Stimulated activated CD4-positive, alpha-beta T cell treated with anti-CD3 and anti-CD28 coated beads, Interleukin-12 subunit alpha, Interleukin-12 subunit beta, amount 100 ng/mL, for 24 hours (primary cell): ENCODE results near the gene PLA2G2D.

Experiments
- DNase-seq, 2 experiments: peaks; one replicate each; pipeline ENCODE4 v3.0.0-alpha.2; 2020; ENCODE audit warnings: low read depth in 2 of 2

PLA2G2D gene

DNA sequence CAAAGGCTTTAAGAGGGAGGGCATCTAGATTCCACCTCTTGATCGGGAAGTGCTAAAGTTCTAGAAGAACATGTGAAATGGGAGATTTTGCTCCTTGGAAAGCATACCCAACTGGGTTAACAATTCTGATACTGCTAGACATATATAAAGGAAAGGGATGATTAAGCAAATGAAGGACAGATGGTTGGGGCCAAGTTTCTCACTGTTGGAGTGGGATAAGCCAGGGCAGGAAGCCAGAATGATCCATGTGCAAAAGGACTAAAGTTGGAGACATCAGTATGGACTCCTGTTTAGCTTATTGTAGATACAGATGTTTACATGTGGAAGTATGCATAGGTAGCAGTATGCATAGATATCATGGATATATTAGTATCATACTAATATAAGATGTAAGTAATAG lies 32.5 kb downstream of the PLA2G2D start:
- DNase-seq: no peak

DNA sequence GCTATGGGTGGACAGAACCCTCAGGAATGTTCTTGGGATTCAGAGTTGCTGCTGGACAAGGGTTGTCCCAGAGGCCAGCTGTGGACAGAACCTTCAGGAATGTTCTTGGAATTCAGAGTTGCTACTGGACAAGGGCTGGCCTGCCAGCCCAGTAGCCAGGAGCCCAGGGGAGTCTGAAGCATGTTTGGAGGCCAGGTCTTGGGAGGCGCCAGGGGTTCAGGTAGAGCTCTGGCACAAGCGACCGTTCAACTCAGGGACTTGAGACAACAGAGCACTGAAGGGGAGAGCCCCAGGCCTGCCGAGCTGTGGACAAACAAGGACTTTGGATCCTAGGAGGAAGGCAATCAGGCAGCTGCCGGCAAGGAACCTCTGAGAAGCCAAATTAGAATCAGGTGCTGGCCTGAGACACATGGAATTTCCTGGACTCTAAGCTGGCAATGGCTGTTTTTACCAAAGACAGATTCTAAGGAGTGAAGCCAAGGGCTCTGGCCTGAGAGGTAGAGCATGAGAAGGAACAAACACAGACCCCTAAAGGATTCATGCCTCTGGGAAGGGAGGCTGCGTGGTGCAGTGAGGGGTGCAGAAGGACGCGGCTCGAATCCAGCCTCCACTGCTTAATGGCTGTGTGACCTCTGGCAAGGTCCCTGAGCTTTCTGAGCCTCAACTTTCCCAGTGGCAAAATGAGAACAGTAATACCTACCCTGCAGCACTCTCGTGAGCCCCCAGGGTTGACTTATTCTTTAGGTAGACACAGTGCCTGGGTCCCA lies 36.0 kb downstream of the PLA2G2D start:
- DNase-seq: no peak

DNA sequence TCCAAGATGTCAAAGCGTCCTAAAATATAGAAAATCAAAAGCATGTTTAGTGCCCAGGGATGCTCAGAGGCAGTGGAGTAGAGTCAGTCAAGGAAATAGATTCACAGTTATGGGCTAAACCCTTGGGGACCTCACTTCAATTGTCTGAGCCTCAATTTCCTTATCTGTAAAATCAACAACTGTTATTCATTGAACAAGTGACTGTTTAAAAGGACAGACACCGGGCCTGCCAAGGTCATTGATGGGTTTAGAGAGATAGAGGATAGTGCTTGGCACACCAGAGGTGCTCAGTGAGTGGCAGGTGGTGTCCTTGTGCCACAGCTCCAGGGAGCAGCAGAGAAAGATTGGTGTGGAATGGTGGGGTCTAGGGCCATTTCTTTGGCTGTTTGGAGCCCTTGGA lies 36.6 kb downstream of the PLA2G2D start:
- DNase-seq: no peak

GRCh38 chr1:20081353-20081810 lies 38.0 kb downstream of the PLA2G2D start:
- DNase-seq: no peak

- no peak for DNase-seq
Observed at GRCh38 chr1:20080441-20081352, 38.6 kb downstream of the PLA2G2D start.

DNA sequence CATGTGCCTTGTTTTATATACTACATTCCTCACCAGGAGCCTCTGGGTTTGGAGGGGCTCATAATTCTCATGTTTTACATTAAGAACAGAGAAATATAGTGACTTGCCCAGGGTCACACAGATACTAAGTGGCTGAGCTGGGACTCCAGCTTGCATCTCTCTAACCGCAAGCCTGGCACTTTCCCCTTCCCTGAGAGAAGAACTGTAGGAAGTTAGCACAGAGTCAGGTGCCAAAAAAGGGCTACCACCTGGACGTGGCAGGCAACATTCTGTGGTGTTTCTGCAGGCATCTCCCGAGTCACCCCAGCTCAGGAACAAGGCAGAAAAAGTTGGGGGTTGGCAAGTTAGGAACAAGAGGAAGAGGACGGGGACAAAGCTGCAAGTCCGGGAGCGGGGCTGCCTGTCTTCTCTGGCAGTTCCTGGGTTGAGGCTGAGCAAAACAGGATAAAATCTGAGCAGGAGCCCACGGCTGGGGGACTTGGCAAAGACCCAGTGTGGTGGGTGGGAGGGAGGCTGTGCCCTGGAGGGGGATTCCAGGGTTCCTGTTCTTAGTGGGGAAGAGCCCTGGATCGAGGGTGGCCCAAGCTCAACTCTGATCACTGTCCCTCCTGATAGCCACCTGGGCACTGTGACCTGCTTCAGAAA lies 39.6 kb downstream of the PLA2G2D start:
- DNase-seq: no peak

DNA sequence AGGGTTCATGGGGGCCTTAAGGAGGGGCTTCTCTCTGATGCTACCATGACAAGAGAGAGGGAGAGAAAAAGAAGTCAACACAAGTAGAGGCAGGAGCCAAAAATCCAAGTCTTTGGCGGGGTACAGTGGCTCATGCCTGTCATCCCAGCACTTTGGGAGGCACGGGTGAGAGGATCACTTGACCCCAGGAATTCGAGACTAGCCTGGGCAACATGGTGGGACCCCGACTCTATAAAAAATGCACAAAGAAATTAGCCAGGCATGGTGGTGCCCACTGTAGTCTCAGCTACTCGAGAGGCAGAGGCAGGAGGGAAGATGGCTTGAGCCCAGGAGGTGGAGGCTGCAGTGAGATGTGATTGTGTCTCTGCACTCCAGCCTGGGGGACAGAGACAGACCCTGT lies 40.6 kb downstream of the PLA2G2D start:
- no peak for DNase-seq

- DNase-seq: no peak
Observed at GRCh38 chr1:20078171-20078651, 41.1 kb downstream of the PLA2G2D start.

- no peak for DNase-seq
Observed at GRCh38 chr1:20076710-20077461, 42.5 kb downstream of the PLA2G2D start.

GRCh38 chr1:20076223-20076622 lies 43.1 kb downstream of the PLA2G2D start:
- no peak for DNase-seq

- DNase-seq: no peak
Observed at GRCh38 chr1:20075345-20075744, 44.0 kb downstream of the PLA2G2D start.

GRCh38 chr1:20074725-20075171 lies 44.6 kb downstream of the PLA2G2D start:
- DNase-seq: no peak

DNA sequence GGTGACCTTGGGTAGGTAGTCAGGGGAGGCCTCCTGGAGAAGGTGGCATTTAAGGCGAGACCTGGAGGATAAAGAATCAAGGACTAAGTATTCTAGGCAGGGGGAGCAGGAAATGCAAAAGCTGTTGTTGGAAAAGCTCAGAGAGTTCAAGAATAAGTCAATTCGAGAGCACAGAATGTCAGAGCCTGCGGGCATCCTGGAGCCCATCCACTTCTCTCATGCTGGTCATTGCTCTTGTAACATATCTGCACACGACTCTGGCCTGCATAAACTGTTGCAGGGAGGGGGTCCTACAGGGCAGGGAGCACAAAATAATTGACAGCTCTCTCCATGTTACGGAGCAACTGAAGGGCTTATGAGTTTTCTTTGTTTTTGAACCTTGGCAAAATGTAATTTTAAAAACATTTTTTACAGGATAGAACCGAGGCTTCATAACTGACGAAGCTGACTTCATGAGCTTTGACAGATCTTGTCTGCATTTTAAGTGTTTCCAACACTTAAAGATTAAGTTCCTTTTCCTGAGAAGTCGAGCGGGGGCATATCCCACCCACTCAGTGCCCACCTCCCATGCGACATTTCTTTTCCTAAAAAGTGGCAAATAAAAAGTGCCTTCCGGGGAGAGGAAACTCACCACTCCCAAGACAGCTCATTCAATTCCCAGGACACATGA lies 45.1 kb downstream of the PLA2G2D start:
- DNase-seq: no peak

GRCh38 chr1:20073256-20073655 lies 46.1 kb downstream of the PLA2G2D start:
- no peak for DNase-seq

- DNase-seq: no peak
Observed at GRCh38 chr1:20072771-20073170, 46.6 kb downstream of the PLA2G2D start.

DNA sequence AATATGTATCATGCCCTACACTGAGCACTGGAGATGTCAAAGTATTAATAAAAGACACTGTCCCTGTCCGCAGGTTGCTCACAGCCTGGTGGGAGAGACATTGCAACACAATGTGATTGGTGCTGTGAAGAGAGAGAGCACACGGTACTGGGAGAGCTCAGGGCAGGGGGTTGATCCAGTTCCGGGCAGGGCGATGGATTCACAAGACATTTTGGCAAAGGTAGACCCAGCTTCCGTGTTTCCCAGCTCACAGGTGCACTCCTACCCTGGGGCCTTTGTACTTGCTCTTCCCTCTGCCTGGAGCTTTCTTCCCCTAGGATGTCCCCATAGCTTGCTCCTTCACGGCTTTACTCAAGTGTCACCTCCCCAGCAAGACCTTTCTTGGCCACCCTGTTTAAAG lies 47.9 kb downstream of the PLA2G2D start:
- no peak for DNase-seq

DNA sequence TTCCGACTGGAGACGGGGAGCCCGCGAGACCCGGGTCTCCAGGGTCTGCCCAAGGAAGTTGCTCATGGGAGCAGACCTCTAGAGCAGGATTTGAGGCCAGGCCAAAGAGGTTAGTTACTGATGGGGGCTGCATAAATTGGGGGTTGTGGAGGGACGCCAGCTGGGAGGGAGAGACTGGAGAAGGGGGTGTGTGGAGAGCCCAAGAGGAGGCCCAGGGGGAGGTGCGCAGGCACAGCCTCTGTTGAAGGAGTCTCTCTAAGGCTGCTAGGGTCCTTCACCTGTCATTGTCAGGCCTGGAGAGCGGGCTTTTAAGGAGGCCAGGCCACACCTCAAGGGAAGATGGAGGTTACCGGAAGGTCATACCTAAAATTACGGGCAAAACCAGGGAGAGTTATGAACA lies 49.0 kb downstream of the PLA2G2D start:
- DNase-seq: no peak

GRCh38 chr1:20069874-20070273 lies 49.5 kb downstream of the PLA2G2D start, which contains the start of gene PLA2G5:
TSS of gene PLA2G5 (plus strand) at chr1:20070194. CDS start at chr1:20084831, 14,637 bp downstream.
- DNase-seq: no peak

DNA sequence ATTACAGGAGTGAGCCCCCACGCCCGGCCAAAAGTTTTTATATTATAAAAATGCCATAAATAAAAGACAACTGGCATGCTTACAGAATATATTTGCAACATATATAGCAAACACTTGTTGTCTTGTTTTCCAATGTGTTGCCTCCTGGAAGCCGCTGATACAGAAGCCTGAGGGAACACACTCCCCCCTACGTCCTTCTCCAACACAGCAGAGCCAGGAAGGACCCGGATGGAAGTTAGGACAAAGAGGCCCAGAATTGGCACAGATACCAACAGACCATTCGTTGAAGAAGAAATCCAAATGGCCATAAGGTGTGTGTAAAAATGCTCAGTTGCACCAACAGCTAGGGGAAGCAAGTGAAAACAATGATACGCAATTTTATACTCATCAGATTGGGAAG lies 50.6 kb downstream of the PLA2G2D start:
- no peak for DNase-seq

- no peak for DNase-seq
Observed at GRCh38 chr1:20063861-20064292, 55.5 kb downstream of the PLA2G2D start.
